ENCODE data around the gene MTMR4.
A peak's percentile ranks its signal among the peaks of the same experiment; 100 is the strongest.
"Not testable (repeated sequence)": the region's sequence is repeated elsewhere in the genome, so short reads cannot be mapped to it uniquely, and the experiment has no call there.

MTMR4 gene
- 122 to 135 reads per million in 2 experiments for total RNA-seq

GRCh38 chr17:58513965-58514769, at the start of gene MTMR4:
Gene MTMR4 (minus strand): TSS chr17:58514638. CDS start chr17:58514407, 231 bp downstream.
- DNase-seq (ENCODE audit: low read depth), result peak; percentile 67

DNA sequence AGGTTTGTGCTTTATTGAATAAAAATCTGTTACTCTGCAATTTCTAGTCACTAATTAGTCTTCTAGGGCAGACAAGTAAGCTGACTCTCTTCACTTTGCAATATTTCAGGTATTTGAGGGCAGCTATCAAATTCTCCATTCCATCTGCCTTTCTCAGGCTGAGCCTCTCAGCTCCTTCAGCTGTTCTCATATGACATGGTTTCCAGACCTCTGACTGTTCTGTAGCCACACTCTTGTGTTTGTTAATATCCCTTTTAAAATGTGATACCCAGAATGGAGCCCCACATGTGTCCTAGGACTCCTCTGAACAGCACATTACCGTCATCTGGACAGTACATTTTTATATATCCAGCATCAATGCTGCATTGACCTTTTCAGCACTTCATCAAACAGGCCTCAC, 46.1 kb upstream of the MTMR4 start:
- DNase-seq (ENCODE audit: low read depth), result no peak

DNA sequence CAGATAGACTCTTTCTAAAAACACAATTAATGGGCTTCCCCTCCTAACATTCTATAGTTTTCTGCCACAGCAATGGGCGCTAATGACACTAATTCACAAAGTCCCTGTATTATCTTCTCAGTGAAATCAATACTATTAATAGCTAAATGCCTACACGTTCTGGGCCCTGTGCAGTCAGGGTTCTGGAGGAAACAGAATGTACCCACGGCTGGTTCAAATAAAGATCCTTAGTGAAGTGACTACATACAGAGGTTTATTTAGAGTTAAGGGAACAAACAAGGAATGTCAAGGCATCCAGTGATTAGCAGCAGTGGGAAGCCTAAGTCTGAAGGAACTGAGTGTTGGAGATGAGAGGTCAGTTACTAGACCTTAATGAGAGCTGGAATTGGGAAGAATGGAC, 43.5 kb upstream of the MTMR4 start:
- DNase-seq (ENCODE audit: low read depth), result no peak

DNA sequence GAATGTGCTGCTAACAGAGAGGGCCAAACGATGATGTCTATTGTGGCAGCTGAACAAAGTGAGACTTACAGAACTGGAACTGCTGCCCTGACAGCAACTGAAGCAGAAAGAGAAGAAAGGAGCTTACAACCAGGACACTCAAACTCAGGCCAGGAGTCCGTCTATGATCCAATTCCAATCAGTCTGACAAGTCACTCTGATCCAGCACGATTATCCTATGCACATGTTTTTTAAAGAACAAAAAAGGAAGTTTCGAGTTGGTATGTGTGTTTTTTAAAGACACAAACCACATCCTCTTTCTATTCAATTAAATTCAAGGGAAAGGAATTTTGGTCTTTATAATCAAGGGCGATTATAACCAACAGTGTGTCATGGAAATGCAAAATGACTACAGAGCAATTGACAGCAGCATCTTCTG, 42.4 kb upstream of the MTMR4 start:
- no peak for DNase-seq (ENCODE audit: low read depth)

GRCh38 chr17:58555109-58555508, 40.7 kb upstream of the MTMR4 start:
- DNase-seq (ENCODE audit: low read depth), result not testable (repeated sequence)

DNA sequence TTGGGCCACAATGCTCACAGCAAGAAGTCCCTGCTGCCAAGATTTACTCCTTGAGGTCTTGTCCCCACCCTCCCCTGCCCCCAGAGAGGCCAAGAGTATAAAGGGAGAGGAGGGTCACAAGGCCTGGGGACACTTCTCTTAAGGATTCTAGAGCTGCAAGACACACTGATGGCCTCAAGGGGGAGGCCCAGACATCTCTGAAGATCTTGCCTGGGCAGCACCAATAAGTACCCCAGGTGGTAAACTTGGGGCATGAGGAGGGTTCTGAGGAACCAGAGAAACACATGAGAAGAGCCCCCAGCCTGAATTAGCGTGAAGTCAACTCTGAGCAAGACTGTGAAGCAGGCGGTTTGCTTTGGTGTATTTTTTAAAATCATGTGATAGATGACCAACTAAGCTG, 26.8 kb upstream of the MTMR4 start:
- DNase-seq (ENCODE audit: low read depth), result no peak

- DNase-seq (ENCODE audit: low read depth), result no peak
Measured at GRCh38 chr17:58539698-58540097, 25.3 kb upstream of the MTMR4 start.

DNA sequence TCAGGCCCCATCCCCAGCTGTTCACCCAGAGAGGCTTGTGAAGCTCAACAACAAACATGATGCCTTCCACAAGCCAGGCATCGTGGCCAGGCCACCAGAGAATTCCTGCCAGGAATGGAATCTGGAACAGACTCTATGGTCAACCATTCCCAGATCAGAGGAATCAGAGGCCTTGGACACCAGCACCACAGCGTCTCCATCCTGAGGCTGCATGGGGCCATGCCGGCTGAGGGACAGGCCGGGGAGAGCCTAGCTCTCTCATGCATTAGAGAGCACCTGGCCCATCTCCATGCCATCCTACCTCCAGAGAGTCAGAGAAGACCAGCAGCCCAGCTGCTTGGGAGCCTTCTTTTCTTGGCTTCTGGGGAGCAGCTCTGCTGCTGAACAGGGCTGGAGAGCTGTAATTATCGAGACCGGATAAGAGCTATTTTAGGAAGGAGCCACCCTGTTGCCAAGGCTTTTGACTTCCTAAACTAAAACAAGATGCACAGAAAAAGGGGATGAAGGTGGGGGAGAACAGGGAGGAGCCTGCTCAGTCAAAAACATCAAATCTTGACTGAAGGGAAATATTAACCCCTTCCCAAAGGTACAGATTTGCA, 24.5 kb upstream of the MTMR4 start:
- DNase-seq (ENCODE audit: low read depth), result no peak

DNA sequence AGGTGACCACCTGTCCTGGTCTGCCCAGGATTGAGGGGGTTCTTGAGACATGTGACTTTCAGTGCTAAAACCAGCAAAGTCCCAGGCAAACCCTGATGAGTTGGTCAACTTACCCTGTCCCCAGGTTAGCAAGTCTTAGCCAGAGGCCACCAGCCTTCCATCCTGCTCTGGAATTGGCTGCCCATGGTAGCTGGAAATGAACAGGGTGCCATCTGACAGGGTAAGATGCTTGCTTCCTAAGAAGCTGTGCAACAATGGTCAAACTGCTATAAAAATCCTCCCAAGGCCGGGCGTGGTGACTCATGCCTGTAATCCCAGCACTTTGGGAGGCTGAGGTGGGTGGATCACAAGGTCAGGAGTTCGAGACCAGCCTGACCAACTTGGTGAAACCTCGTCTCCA, 22.8 kb upstream of the MTMR4 start:
- DNase-seq (ENCODE audit: low read depth), result no peak

- DNase-seq (ENCODE audit: low read depth), result no peak
Measured at GRCh38 chr17:58536542-58536941, 22.1 kb upstream of the MTMR4 start.

- DNase-seq (ENCODE audit: low read depth), result no peak
Measured at GRCh38 chr17:58535431-58535830, 21.0 kb upstream of the MTMR4 start.

DNA sequence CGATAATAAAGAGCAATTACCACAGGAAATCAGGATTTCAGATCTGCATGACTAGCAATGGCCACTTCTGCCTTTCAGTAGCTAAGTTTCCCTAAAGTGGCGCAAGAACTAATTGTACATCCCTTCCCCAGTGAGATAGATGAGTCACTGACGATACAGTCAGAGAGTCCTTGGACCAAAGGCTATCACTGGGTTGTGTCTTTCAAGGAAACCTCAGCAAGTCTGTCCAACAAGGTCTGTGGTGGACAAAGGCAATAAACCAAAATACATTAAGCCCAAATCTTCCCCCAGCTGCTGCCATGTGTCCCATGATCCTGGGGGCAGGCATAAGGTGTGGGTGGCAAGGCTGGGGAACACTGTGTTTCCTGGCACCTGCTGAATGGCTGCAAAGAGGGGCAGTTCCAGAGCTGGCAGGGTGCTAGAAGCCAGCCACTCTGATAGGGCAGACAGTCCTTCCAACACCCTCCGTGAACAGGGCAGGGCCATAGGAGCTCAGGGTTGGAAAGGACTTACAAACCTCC, 20.5 kb upstream of the MTMR4 start:
- DNase-seq (ENCODE audit: low read depth), result no peak

DNA sequence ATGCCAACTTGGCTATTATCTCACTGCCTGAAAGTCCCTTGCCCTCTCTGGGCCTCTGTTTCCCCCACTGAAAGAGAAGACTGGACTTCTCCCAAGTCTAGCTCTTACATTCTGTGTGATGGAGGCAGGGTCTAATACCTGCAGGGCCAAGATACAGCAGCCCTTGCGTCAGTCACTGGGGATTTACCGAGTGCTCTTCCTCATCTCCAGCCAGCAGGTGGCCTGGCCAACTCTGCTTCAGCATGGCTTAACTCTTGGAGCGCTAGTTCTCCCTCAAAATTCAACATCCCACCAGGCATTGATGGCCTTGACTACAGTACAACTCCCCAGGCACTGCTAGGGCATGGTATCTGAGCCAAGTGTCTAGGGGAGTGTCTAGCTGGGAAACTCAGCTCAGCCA, 19.9 kb upstream of the MTMR4 start:
- no peak for DNase-seq (ENCODE audit: low read depth)

- DNase-seq (ENCODE audit: low read depth), result no peak
Measured at GRCh38 chr17:58533616-58534188, 19.3 kb upstream of the MTMR4 start.

DNA sequence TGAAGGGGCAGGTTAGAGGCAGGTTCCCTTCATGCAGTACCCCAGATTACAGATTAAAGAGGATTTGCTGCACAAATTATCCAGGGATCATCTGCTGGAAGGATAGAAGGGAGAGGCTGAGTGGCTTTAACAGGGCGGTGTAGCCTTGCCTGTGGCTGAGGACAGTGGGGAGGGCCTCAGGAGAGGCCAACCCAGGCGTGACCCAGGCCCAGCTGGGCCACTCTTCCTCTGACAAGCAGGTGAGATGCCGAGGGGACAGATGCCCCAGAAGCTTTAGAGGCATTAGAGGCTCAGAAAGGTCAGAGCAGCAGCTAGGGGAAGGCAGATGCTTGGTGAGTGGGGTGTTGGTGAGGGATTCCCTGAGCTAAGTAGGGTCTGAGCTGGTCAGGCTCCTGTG, 18.1 kb upstream of the MTMR4 start:
- no peak for DNase-seq (ENCODE audit: low read depth)

GRCh38 chr17:58531661-58532554, 17.5 kb upstream of the MTMR4 start:
- peak; percentile 43 for DNase-seq (ENCODE audit: low read depth)

- no peak for DNase-seq (ENCODE audit: low read depth)
Measured at GRCh38 chr17:58531122-58531521, 16.7 kb upstream of the MTMR4 start.

- no peak for DNase-seq (ENCODE audit: low read depth)
Measured at GRCh38 chr17:58530655-58531054, 16.2 kb upstream of the MTMR4 start.

DNA sequence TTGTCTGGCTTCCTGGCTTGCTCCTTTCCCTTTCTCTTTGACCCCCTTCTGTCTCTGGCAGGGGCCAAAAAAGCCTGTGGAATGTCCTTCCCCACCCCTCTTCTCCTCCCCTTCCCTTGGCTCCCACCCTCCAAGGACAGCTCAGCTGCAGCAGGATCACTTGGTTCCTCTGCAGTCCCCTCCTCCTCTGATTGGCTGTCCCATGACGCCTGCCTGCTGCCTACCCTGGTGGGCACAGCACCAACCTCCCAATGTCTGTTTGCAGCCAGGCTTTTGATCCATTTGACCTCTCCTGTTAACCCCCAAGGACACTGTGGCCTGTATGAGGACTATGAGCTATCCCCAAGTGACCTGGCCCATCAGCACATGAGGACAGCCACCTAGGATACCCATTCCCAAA, 14.8 kb upstream of the MTMR4 start:
- no peak for DNase-seq (ENCODE audit: low read depth)

DNA sequence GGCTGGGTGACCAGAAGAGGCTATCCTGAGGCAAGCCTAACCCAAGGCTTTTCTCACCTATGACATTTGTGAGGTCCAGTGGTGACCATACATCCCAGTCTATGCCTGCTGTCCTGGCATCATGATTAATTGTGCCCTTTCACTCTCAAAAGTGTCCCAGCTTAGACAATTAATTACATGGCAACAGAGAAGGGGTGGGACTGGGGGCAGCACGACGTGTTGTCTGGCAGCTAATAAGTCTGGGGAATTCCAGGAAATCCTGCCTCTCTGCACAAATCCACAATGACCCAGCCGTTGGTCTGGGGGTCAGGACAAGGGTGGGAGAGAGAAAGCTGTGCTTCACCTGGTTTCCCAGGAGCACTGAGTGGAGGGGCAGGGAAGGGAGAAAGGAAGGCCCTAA, 14.0 kb upstream of the MTMR4 start:
- DNase-seq (ENCODE audit: low read depth), result no peak

DNA sequence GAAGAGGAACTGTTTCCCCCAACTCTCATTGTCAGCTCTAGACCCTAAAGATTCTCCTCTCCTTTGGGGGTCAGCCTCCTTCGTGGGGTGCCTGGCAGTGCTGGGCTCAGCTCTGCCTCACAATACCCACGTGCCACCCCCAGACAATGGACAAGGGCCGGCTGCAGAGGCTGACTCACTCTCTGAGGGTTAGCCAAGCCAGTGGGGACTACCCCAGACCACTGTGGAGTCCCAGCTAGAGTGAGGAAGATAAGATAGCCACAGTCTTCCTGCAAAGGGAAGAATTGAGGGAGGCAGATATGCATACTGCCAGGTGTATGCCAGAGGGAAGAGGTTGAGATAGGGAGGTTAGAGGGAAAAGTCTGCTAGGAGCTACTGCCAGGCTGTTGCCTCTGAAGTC, 13.5 kb upstream of the MTMR4 start:
- no peak for DNase-seq (ENCODE audit: low read depth)

- no peak for DNase-seq (ENCODE audit: low read depth)
Measured at GRCh38 chr17:58527306-58527705, 12.9 kb upstream of the MTMR4 start.
